Measurements from ENCODE around the gene RAB20.

GRCh38 chr13:110549795-110550160, 11.7 kb downstream of the RAB20 start:
- no peak for TF ChIP-seq CTCF (conservative IDR thresholded peaks at IDR 0.05; ENCODE audit: low read length)
- TF ChIP-seq EZH2phosphoT487 (IDR thresholded peaks at IDR 0.05; ENCODE audit: borderline replicate concordance), result no peak
